Medulla oblongata (tissue), 1 donor: ENCODE data around the gene OPN5.
A peak's percentile ranks its signal among the peaks of the same experiment; 100 is the strongest.

Experiments used
- DNase-seq: peaks from one replicate; pipeline ENCODE4 v3.0.0-alpha.2; 2015; ENCODE audit errors: extremely low spot score

The OPN5 gene

GRCh38 chr6:47788498-47788884, 6.7 kb downstream of the OPN5 start:
- no peak for DNase-seq

GRCh38 chr6:47789553-47789952, 7.7 kb downstream of the OPN5 start:
- no peak for DNase-seq

GRCh38 chr6:47792216-47792733, 10.4 kb downstream of the OPN5 start:
- no peak for DNase-seq

DNA sequence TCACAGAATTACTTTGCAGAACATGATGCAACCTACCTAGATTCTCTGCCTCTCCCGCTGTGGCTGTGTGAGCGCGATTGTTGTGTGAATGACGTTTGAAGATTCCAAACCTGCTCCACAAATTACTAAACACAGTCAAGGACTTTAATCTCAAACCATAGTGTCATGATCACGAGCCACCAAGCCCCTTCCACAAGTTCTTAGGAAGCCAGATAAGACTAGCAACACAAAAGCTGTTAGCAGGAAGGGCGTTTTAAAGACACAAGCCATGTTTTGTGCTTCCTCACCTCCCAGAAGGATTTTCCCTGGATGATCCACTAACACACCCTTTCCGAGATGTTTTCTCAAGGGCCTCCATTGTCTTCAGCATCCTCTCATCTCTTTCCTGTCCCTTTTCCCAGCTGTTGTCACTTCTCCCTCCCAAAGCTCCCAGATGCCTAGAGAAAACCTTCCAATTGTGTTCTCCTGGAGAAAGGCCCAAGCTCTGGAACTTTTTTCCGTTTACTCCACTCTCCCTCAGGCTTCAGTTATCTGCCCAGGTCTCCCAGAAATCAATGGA, 12.8 kb downstream of the OPN5 start:
- no peak for DNase-seq

DNA sequence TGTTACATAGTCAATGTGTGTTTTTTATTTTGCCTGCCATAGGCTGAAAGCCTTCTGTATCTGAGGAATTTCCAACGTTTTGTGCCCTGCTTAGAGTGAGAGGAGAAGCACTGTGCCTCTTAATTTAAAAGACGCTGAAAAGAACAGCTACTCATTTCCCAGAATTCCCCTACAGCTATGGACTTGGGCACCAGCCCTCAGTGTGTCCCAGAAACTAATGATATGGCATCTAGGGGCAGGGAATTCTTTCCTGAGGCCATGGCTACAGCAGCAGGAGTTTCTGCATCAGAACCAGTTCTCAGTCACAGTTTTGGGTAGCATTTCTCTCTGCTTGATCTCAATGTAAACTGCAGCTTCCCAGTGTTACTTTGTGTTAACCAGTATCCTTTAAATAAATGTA, 20.2 kb downstream of the OPN5 start:
- DNase-seq = no peak

- DNase-seq = no peak
Observed at GRCh38 chr6:47804821-47805220, 23.0 kb downstream of the OPN5 start.

DNA sequence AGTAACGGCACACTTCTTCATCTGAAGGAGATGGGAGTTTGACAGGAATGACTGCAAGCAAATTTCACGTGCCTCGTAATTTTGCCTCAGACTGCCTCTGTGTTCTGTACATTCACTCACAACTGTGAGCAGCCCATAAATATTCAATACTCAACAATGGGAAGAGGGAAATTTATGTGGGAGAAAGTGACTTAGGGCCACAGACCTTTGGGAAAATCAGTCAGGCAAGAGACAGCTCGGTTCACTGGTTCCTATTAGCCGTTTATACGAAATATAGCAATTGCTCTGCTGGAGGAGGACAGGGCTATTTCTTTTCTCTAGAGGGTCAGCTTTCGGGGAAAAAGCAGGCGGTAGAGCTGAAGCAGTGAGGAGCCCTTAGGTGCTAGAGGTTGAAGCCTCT, 28.0 kb downstream of the OPN5 start:
- DNase-seq = no peak

- DNase-seq = no peak
Observed at GRCh38 chr6:47810885-47811284, 29.1 kb downstream of the OPN5 start.

DNA sequence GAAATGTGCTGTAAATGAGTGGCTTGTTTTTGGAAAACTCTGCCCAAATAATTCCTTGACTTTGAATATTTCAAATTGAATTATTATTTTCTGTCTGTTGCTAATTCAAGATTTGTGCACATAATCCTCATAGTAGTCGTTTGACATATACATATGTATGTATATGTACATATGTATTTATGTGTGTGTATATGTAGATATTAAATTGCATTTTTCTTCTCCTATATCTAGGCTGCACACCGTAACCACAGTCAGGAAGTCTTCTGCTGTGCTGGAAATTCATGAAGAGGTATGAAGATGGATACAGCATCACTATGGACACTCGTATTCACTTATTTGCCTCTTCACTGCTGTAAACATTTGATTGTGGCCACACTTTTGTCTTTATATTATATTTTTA, 29.6 kb downstream of the OPN5 start:
- DNase-seq = no peak

GRCh38 chr6:47817749-47818148, 35.9 kb downstream of the OPN5 start:
- DNase-seq = no peak

DNA sequence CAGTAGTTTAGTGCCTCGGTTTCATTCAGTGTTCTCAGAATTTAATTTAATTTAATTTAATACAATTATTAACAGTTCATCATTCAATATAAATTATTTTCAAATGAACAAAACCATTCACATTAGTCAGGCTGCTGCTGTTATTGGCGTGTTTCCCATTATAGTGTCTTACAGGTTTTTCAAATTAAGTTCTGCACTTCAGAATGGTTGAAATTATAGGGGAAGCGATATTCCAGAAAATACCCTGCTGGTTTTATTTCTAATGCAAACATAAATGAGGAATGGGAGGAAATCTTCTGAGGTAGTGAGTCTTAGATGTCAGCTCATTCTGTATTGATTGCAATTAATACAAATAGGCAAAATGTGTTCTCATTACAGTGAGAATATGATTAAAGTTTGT, 37.6 kb downstream of the OPN5 start:
- DNase-seq = no peak

GRCh38 chr6:47822856-47823554, 41.2 kb downstream of the OPN5 start:
- DNase-seq = no peak

DNA sequence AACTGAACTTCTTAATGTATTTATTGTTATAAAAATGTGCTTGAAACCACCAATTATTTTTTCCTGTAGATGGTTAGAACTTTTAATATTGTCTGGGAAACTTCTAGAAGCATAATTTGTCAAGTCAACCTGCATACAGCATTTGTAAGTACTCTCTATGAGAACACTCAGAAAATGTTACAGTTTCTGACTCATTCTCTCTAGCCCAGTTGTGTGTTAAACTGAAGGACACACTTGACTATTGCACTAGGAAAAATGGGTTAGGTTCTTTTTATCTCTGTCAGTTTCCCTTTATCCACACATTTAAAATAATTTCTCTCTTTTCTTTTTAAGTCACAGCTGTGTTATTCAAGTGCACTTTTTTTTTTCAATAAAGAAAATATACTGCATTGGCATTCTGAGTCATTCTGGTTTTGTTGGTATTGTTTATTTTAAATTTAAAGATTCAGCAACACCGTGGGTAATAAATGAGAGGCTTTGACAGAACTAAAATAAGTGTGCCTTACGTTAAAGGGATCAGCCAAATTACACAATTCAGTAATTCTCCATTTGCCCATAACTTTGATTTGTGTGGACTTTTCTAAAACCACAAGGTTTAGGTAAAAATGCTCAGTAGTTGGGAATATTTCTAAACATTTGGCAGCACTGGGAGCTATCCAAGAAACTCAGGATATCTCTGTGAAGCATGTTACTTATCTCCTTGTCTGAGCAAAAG, 50.7 kb downstream of the OPN5 start:
- DNase-seq = no peak

- DNase-seq = no peak
Observed at GRCh38 chr6:47834196-47834595, 52.4 kb downstream of the OPN5 start.

- DNase-seq = no peak
Observed at GRCh38 chr6:47836046-47836445, 54.2 kb downstream of the OPN5 start.

GRCh38 chr6:47836639-47837038, 54.8 kb downstream of the OPN5 start:
- no peak for DNase-seq

DNA sequence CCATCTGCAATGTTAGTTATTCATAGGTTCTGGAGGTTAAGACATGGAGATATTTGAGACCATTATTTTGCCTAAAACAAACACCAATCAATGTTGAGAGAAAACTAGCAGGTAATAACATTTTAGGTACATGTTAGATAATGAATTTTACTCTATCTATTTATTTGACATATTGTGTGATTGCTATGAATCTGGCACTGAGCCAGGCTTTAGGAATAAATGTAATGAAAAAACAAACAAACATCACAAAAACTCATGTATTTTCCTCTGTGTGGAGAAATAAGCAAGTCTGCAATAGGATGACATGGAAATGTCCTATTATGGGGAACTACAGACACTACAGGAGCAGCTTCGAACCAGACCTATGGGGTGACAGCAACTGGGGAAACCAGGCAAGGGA, 57.8 kb downstream of the OPN5 start:
- no peak for DNase-seq

- DNase-seq = no peak
Observed at GRCh38 chr6:47844881-47845280, 63.0 kb downstream of the OPN5 start.

GRCh38 chr6:47846752-47847151, 64.9 kb downstream of the OPN5 start:
- DNase-seq = no peak

DNA sequence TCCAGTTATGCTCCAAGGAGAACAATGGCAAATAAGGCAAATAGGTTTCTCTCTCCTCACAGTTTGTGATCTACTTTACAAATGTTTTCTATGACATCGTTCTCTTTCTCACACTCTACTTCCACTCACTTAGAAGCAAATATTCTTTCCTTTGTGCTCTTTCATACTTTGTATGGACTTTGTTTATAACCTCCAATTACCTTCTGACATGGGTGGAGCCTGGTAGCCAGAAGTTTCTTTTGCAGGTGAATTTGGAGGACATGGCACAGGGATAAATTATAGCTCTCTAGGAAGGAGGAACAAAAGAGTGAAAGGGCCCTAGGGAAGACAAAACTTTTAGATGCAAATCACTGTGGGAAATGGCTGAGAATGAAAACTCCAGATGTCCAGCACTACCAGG, 69.3 kb downstream of the OPN5 start:
- DNase-seq = no peak

DNA sequence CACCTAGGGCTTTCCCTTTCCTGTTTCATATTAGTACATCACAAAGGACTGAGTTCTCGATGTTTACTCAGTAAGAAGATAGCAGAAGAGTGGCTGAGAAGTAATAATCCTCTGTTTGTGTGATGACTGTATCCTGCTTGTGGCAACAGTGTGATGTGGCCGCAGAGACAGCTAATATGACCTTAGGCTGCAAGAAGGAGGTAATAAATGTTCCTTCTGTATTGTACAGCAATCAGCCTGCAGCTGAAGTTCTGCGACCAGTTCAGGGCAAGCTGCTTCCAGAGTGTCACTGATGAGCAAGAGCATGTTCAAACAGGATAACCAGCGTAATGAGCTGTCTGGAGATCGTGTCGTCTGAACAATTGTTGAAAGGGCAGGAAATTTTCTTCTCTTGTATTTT, 70.9 kb downstream of the OPN5 start:
- no peak for DNase-seq

DNA sequence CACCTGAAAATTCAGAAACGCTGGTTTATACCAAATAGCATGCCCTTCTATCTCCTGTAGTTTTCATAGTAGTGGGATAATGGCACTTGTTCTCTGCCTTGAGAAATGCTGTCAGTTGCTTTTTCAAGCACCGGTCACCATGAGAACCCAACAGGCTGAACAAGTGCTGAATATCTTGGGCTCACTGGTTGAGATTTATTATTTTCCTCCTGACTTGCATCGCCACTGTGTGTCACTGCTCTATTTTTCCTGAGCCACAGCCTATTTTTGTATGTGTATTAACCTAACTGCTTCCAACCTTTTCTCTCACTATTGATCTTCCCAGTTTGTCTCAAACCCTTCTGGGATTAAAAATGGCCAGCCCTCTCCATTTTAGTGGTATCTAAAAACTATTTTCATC, 71.9 kb downstream of the OPN5 start:
- DNase-seq = peak; percentile 35

DNA sequence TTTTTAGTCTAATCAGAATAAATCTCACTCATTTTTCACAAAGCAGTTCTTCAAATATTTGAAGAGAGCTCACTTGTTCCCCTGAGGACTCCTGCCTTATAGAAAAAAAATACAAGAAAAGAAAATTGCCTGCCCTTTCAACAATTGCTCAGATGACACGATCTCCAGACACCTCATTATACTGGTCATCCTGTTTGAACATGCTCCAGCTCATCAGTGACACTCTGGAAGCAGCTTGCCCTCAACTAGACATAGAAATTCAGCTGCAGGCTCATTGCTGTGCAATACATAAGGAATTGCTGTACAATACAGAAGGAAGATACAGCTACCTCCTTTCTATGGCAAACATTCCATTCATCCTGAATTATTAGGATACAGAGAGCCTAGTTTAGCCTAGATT, 73.1 kb downstream of the OPN5 start:
- no peak for DNase-seq
